ENCODE results near the gene KCNQ1. TPM values are rescaled to one million over a fixed set of nuclear protein-coding genes. Genes with fewer than 3 reads are reported as not detected.

KCNQ1 gene
- total and polyA plus RNA-seq, 2 experiments from 2014 or later, result 0.45 to 0.87 TPM

- Histone ChIP-seq H3K36me3 (ENCODE audit: insufficient read depth) (no peaks in the 10 kb centered on the region), H3K79me2 (replicated peaks; ENCODE audit: insufficient read depth) (no peaks in the 10 kb centered on the region), H4K20me1 (replicated peaks; ENCODE audit: insufficient read depth) (no peaks in the 10 kb centered on the region), H3K27me3 (ENCODE audit: insufficient read depth) (peaks cover 52% of the 10 kb centered on the region), H3F3A (replicated peaks; ENCODE audit: low read depth) (no peaks in the 10 kb centered on the region), H3K4me3 (no peak overlapping the region), H3K27ac (ENCODE audit: low read depth) (no peak overlapping the region), H3K4me1 (ENCODE audit: insufficient read depth) (no peaks in the 10 kb centered on the region), H2AFZ (no peak overlapping the region), H3K4me2 (no peak overlapping the region), H3K9me2 (ENCODE audit: insufficient read depth) (no peaks in the 10 kb centered on the region)
- Mint-ChIP-seq H3K36me3 (ENCODE audit: low read depth) (no peaks in the 10 kb centered on the region; the same call in 2 of the 3 replicates), H3K4me3 (no peak overlapping the region), H3K27me3 (ENCODE audit: insufficient read depth, low read depth, poor library complexity) (peaks cover 43% of the 10 kb centered on the region), H3K27ac (no peak overlapping the region), H3K4me1 (no peaks in the 10 kb centered on the region), H3K9me3 (no peaks in the 10 kb centered on the region)
- peak; percentile 36; the same call in 2 of the 3 replicates for ATAC-seq
- TF ChIP-seq EZH2phosphoT487 (IDR thresholded peaks at IDR 0.05; ENCODE audit: unreplicated experiment), result no peak
- TF ChIP-seq CTCF (conservative IDR thresholded peaks at IDR 0.05; ENCODE audit: low read depth in 2 of 2), result no peak
- TF ChIP-seq STAT1 (IDR thresholded peaks at IDR 0.05; ENCODE audit: unreplicated experiment), result no peak
- no peak for TF ChIP-seq REST (IDR thresholded peaks at IDR 0.05; ENCODE audit: unreplicated experiment)
- TF ChIP-seq ZNF114 (CRISPR knock-in tag; IDR thresholded peaks at IDR 0.05), result no peak
- TF ChIP-seq ZNF462 (CRISPR knock-in tag; IDR thresholded peaks at IDR 0.05), result no peak
- no peak for TF ChIP-seq NANOG (IDR thresholded peaks at IDR 0.05; ENCODE audit: borderline replicate concordance)
- TF ChIP-seq POLR2AphosphoS5 (IDR thresholded peaks at IDR 0.05; ENCODE audit: low read depth), result no peak
- TF ChIP-seq CREB1 (CRISPR knock-in tag; IDR thresholded peaks at IDR 0.05; ENCODE audit: low read depth), result no peak
- TF ChIP-seq ZNF331 (CRISPR knock-in tag; IDR thresholded peaks at IDR 0.05; ENCODE audit: low read depth), result no peak
- no peak for TF ChIP-seq JUNB (IDR thresholded peaks at IDR 0.05; ENCODE audit: unreplicated experiment)
- no peak for DNase-seq (ENCODE audit: low spot score)
Measured at GRCh38 chr11:2452321-2453012, 7.7 kb downstream of the KCNQ1 start.

All from GM23338 (cell line).